WTC11 (cell line): ENCODE data around the gene HSPA1B.

Source experiments
- CTCF ChIP-seq: fragments of 200-600 bp; IDR thresholded peaks from 2 replicates; pipeline ENCODE4 v1.8.0; 2022; ENCODE audit warnings: antibody characterized with exemption
- NFYB ChIP-seq: sonication (generic); formaldehyde crosslinking; conservative IDR thresholded peaks from 2 replicates; pipeline ENCODE4 v1.8.0; 2022; ENCODE audit warnings: low read depth, missing genetic modification reagents
- SMAD3 ChIP-seq: sonication (generic); formaldehyde crosslinking; IDR thresholded peaks from 2 replicates; pipeline ENCODE4 v1.8.0; 2022; ENCODE audit warnings: missing genetic modification reagents, mild to moderate bottlenecking, borderline replicate concordance
- SP1 ChIP-seq: sonication (generic); formaldehyde crosslinking; conservative IDR thresholded peaks from 2 replicates; pipeline ENCODE4 v1.8.1; 2022; ENCODE audit warnings: missing genetic modification reagents
- USF2 ChIP-seq: sonication (generic); formaldehyde crosslinking; IDR thresholded peaks from 2 replicates; pipeline ENCODE4 v1.8.1; 2023; ENCODE audit warnings: mild to moderate bottlenecking, missing genetic modification reagents, moderate library complexity
- TF ChIP-seq, protein P1 (sequence below): sonication (generic); formaldehyde crosslinking; IDR thresholded peaks from 2 replicates; pipeline ENCODE4 v1.8.1; 2023; ENCODE audit warnings: mild to moderate bottlenecking, missing genetic modification reagents
- TF ChIP-seq, protein P2 (sequence below): sonication (generic); formaldehyde crosslinking; IDR thresholded peaks from 2 replicates; pipeline ENCODE4 v1.8.0; 2022; ENCODE audit warnings: mild to moderate bottlenecking, missing genetic modification reagents

GRCh38 chr6:31782126-31782855 lies 45.2 kb upstream of the HSPA1B start:
- TF ChIP-seq SP1, result no peak
- TF ChIP-seq CTCF, result no peak
- no peak for TF ChIP-seq USF2
- TF ChIP-seq, protein P1, sequence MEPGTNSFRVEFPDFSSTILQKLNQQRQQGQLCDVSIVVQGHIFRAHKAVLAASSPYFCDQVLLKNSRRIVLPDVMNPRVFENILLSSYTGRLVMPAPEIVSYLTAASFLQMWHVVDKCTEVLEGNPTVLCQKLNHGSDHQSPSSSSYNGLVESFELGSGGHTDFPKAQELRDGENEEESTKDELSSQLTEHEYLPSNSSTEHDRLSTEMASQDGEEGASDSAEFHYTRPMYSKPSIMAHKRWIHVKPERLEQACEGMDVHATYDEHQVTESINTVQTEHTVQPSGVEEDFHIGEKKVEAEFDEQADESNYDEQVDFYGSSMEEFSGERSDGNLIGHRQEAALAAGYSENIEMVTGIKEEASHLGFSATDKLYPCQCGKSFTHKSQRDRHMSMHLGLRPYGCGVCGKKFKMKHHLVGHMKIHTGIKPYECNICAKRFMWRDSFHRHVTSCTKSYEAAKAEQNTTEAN (CRISPR knock-in tag), result no peak
- TF ChIP-seq, protein P2, sequence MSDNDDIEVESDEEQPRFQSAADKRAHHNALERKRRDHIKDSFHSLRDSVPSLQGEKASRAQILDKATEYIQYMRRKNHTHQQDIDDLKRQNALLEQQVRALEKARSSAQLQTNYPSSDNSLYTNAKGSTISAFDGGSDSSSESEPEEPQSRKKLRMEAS (CRISPR knock-in tag), result no peak
- no peak for TF ChIP-seq SMAD3 (CRISPR knock-in tag)
- TF ChIP-seq NFYB (CRISPR knock-in tag), result no peak
